VCaP (cell line): ENCODE data around the gene TSC22D3.

Experiments
- H3K27ac ChIP-seq: fragments of 450-650 bp; 2 replicates; pipeline ENCODE4 v1.5.1; 2017
- CTCF ChIP-seq: fragments of 450-650 bp; conservative IDR thresholded peaks from 2 replicates; pipeline ENCODE4 v1.5.1; 2017; ENCODE audit warnings: mild to moderate bottlenecking, moderate library complexity

The TSC22D3 gene

GRCh38 chrX:107744868-107745267 lies 30.7 kb downstream of the TSC22D3 start:
- no peak overlapping the region for H3K27ac ChIP-seq
- no peak for TF ChIP-seq CTCF

- no peak overlapping the region for H3K27ac ChIP-seq
- TF ChIP-seq CTCF, result no peak
Measured at GRCh38 chrX:107743995-107744394, 31.6 kb downstream of the TSC22D3 start.

GRCh38 chrX:107742700-107743191 lies 32.8 kb downstream of the TSC22D3 start:
- TF ChIP-seq CTCF, result no peak
- H3K27ac ChIP-seq, result peak overlapping the region; percentile 67

- H3K27ac ChIP-seq, result peak overlapping the region; percentile 67
- TF ChIP-seq CTCF, result no peak
Measured at GRCh38 chrX:107741404-107741790, 34.2 kb downstream of the TSC22D3 start.

GRCh38 chrX:107739541-107739940 lies 36.0 kb downstream of the TSC22D3 start:
- no peak for TF ChIP-seq CTCF
- no peak overlapping the region for H3K27ac ChIP-seq

GRCh38 chrX:107738768-107739167 lies 36.8 kb downstream of the TSC22D3 start:
- no peak overlapping the region for H3K27ac ChIP-seq
- no peak for TF ChIP-seq CTCF

- no peak for TF ChIP-seq CTCF
- no peak overlapping the region for H3K27ac ChIP-seq
Measured at GRCh38 chrX:107738272-107738671, 37.3 kb downstream of the TSC22D3 start.
